HuH-7.5 (cell line): ENCODE data around the gene GPR39.

ENCODE experiments used
- DNase-seq: peaks from one replicate; pipeline ENCODE4 v3.0.0; 2011; ENCODE audit warnings: low spot score

Gene GPR39

DNA sequence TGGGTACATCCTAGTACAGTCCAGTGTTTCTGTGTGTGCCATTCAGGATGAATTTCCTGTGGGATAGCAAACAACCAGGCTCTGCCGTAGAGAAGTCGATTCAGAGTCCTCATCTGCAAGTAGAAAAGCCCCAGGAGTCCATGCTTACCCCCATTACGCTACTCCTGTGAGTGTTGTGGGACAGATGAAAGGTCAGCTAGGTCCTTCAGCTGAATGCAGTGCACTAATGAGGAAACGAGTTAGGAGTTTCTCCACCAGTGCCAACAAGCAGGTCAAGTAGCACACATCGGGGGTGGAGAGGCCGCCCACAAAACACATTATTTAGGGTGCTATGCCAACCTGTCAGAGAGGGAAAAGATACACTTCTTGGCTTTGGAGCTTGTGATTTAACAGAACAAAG, 2.5 kb upstream of the GPR39 start:
- no peak for DNase-seq

DNA sequence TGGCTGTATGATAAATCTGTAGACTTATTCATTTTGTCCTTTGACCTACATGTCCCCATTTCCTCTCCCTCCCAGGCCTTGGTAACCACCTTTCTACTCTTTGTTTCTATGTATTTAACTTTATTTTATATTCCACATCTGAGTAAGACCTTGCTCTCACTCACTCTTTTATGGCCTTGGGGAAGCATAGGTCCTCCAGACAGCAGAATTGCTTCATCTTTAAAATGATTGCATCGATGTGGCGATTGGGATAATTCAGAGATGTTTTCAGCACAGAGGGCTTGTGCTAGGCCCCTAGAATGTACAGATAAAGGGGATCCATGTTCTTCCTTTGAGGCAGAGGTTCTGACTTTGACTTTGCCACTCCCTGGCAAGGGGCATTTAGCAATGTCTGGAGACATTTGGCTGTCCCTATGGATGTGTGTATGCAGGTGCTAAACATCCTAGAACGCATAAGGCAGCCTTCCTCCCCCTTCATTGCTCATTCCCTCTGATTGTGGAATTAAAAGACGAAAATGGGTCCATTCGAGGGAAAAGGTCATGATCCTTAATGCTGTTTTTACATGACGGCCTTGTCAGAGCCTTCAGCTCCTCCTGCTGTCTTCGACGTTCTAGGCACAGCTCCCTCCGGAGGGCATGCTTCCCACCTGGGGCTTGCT, 1.2 kb upstream of the GPR39 start:
- DNase-seq = no peak

DNA sequence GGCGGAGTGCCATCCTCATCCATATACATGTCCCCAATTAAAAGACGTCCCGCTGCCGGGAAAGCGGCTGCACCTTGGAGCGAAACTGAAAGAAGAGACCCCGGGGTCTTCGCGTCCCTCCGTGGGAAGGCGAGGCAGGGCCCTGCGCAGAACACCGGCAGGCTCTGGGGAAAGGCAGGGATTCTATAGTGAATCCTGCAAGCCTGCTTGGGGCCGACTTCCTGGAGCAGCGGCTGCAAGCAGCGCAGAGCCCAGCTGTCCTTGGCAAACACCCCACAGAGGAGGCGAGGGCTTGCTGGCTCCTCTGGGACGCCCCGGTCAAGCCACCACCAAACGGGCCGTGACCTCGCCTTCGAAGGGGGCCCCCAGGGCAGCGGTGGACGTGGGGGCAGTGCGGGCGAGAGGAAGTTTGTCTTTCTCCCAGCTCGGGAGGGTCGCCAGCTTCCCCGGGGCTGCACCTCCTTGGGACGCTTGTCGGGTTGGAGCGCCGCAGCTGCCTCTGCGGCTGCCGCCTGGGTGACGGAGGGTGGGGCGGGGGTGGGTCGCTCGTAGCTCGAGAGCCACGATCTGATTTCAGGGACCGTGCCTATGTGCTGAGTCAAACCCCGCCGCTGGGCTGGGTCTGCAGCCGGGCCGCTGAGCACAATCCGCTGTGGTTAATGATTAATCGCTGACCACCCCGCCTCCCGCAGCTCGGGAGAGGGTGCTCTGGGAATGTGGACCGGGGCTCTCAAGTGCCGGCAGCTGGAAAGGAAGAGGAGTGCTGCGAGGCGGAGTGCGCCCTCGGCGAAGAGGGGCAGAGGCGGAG, 486 bp upstream of the GPR39 start:
- DNase-seq = peak; percentile 82

DNA sequence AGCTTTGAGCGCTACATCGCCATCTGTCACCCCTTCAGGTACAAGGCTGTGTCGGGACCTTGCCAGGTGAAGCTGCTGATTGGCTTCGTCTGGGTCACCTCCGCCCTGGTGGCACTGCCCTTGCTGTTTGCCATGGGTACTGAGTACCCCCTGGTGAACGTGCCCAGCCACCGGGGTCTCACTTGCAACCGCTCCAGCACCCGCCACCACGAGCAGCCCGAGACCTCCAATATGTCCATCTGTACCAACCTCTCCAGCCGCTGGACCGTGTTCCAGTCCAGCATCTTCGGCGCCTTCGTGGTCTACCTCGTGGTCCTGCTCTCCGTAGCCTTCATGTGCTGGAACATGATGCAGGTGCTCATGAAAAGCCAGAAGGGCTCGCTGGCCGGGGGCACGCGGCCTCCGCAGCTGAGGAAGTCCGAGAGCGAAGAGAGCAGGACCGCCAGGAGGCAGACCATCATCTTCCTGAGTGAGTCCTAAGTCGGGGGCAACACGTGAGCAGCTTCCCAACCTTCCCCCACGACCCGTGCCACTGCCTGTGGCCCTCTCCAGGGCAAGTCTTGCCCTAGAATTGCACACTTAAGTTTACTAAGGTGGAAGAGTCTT, 928 bp downstream of the GPR39 start:
- no peak for DNase-seq

DNA sequence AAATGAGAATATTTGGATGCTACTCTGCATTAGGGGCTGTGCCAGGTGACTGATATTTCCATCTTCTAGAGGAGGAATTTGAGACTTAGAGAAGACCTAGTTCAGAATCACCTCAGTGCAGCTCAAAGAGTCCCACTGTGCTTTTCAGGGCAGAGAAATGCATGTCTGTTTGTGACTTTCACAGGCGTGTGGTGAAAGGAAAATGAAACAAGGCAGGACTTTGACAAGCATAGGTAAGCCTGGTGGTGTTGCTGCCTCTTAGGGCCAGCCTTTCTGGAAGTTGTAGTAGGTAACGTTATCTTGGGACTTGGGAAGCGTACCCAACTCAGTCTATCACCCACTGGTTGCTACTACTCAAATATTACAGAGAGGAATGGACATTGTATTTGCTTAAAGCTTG, 2.6 kb downstream of the GPR39 start:
- no peak for DNase-seq

DNA sequence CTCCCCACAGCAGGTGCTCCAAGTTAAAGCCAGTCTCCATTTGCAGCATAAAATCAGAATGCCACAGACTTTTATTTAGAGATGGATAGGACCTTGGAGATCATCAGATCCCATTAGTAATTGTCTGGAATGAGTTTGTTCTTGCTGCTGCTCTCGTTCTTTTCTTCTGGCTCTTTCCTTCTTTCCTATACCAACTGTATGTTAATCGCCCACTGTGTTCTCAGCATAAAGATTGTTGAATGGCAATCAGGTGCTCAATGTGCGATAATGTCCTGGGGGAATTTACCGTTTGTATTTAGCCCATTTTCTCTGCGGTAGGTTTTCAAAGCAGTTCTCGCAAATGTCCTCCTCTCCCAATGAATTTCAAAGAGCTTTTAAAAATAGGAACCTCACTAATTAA, 3.3 kb downstream of the GPR39 start:
- no peak for DNase-seq

DNA sequence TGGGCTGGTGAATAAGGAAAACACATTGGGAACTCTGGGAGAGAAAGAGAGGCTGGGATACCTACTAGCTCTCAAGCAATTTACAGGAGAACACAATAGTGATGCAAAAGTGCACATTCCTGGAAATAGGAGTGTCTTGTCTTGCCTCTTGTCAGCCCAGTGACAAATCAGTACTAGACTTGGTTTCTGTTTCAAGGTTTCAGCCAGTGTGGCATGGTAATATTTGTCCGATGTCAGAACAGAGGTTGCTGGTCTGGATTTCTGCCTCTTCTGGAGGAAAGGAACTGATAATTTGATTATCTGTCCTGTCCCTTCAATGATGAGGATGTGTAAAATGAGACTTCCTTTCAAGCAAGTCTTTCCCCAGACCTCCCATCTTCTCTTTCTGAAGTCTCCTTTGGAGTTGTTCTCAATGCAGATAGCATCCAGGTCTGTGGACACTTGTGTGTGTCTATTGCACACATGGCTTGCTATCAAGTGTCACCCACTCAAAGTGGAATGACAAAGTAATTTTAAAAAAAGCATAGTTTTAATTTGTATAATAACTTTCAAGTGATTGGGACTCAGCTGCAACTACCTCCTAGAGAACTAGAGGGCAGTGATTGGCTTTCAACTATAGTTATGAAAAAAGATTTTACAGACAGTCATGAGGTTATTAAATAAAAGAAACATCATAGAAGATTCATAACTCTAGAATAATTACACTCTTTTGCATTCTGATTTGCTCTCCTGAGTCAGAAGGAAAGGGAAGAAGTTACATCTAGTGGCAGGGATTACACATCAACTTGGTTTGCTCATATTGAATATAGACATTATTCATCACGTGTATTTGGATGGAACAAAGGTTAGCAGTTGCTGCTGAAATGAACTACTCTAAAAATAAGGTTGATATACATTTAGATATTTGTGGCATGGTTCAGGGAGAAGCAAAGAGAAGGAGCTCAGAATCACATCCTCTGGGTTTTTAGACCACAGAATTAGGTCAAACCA, 4.5 kb downstream of the GPR39 start:
- no peak for DNase-seq

DNA sequence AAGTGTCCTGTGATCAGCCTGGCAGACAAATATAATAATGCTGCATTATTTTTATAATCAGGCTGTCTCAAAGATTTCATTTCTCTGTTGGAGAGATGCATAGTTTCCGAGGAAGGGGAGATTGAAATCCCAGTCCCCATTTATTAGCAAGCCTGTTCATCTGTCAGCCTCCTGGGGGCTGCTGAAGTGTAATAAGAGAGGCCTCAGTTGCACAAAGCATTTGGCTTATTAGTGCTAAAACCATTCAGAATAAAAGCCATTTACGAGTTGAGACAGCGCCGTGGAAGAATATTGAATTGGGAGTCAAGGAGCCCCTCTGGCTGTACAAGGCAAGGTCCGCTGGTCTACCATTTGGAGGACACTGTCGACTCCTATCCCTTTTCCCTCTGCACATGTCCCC, 6.1 kb downstream of the GPR39 start:
- no peak for DNase-seq

DNA sequence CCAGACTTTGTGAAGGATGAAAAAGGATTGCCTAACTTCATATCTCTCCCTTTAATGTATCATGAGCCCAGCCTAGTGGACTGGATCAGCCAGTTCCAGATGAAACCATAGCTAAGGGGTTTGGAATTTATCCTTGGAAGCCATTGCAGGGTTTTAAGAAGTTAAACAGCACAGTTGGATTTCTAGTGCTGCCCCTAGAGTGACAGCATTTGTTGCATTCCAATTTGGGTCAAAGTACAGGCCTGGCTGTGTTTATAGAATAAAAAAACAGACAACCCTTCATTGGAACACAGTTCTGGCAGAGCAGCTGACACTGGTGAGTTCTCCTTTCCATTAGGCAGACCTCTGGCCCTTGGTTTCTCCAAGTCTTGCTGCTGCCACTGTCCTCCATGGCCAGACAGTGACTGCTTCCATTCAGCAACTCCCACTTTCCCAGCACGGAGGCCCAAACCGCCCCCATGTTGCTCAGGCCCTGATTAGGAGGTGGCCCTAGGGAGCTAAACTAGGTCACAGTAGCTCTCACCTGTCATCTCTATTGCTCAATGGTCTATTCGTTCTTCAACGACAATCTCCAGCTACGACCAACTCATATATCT, 8.0 kb downstream of the GPR39 start:
- DNase-seq = no peak

DNA sequence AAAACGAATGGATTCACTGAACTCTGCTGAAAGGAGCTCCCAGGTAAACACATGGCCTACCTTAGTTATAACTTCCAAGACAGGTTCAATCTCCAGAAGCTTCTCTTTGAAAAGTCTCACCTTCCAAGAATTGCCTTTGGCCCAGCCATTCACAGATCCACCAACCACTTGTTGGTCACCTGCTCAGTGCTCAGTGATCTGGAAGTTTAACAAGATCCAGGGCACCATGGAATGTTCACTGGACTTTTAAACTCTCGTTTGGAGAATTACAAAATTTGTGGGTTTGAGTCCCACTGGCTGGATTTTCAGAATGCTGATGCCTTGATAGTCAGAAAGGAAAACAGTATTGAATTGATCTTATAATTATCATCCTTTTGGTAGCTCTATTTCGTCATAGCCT, 9.4 kb downstream of the GPR39 start:
- DNase-seq = no peak

DNA sequence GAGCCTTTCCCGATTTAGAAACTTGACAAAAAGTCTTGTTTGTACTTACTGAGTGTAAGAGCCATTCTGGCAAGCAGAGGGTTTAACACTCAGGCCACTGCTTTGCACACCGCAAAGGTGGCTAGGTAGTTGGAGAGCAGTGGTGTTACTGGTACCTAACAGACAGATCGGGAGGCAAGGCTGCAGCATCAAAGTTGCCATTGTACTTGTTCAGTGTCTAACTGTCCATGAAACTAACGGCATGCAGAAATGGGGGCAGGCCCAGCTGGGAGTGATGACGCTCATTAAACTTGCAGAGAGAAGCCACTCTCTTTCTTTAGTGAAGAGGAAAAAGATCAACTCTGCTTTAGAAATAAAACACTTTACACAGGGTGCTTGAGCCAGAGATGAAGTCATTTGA, 10.1 kb downstream of the GPR39 start:
- DNase-seq = no peak

DNA sequence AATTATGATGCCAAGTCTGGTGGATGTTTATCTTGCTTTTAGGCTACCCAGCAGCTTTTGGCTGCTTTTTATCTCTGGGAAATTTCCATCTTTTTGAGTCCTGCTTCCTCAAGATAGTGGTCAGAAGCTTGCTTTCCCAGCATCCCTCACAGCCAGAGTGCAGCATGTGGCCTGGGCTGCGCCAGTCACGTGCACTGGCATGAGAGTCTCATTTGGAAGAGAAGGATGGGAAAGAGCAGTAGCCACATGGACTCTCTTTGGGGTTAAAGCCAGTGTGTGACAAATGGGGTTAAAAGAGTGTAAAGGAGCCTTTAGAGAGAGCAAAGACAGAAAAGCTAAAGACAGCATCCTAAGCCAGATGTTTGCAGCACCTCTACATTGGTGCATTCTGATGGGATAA, 12.7 kb downstream of the GPR39 start:
- DNase-seq = no peak

DNA sequence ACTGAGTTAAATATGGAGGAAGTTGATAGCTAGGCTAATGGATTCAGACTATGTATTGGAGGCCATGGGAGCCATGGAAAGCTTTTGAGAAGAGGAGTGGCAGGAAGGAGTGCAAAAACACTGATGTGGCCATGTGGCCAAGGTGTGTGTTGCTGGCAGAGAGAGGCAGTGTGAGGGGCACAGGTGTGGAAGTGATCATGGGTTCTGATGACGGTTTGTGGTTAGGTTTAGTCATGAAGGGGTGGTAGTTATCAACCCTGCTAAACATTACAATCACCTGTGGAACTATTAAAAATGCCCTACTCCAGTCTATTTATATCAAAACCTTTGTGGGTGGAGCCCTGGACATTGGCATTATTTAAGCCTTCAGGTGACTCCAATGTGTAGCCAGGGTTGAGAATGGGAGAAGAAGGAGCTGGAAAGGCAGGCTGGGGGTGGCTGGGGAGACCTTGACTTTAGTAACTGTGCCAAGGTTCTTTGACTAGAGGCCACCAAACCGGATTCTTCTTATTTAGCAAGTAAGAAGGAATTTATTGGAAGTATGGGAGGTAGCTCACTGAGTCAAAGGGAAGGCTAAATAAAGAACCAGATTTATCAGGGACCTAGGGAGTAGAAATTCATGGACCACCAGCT, 13.5 kb downstream of the GPR39 start:
- DNase-seq = no peak

DNA sequence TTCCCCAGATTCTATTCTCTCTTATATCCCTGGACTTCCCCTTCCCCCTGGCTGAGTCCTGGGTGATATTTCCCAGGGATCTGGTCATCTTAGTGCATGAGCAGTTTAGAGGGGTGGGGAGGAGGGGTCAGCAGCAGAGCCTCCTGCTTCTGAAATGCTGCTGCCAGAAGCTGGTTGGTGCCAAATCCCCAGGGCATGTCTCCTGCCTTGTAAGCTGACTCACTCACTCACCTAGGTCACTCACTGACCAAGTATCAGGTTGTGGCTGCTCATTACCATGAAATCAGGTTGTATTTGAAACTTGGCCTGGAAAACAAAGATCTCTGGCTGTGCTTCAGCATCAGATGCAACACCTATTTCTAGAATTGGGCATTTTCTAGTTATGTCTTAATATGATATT, 14.3 kb downstream of the GPR39 start:
- DNase-seq = no peak

DNA sequence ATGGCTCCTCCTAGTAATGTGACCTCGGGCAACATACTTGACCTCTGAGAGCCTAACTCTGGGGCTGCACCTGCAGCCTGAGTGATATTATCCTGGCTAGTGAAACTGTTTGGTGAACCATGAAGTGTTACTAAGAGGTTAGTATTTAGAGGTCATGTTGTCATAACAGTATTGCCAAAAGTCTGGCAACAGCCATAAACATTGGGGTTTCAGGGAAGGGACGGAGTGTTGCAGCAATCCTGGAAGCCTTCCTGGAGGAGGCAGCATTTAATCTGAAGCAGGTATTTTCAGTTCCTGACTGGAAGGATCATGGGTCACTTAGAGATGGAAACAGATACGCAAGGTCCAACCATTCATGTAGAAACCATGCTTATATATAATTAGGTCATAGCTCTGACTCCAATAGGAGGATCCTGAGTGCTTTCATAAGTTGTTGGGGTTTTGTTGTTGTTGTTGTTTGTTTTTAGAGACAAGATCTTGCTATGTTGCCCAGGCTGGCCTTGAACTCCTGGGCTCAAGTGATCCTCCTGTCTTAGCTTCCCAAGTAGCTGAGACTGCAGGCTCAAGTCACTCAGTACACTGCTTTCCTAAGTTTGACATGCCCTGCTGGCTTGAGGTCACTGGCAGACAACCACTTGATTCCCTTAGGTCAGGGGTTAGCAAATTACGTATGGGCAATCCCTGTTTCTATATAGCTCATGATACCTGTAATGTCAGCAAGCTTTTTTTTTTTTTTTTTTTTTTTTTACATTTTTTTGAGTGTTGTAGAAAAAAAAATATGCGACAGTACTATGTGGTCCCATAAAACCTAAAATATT, 21.5 kb downstream of the GPR39 start:
- DNase-seq = no peak

DNA sequence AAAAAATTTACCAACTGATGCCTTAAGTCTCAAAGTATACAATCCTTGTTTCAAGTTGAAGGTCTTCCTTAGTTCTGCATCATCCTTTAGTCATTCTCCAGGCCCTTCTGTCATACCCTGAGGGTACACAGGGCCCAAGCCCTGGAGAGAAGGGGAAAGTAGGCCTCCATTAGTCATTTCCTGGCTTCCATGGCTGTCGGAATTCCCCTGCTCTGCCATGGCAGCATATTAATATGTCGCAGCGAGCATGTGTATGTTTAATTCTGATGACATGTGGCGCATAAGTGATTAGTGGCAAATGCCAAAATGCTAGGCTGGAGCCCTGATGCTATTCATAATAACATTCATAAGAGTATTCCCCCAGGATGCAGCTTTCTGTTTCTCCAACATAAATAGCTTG, 22.1 kb downstream of the GPR39 start:
- no peak for DNase-seq

DNA sequence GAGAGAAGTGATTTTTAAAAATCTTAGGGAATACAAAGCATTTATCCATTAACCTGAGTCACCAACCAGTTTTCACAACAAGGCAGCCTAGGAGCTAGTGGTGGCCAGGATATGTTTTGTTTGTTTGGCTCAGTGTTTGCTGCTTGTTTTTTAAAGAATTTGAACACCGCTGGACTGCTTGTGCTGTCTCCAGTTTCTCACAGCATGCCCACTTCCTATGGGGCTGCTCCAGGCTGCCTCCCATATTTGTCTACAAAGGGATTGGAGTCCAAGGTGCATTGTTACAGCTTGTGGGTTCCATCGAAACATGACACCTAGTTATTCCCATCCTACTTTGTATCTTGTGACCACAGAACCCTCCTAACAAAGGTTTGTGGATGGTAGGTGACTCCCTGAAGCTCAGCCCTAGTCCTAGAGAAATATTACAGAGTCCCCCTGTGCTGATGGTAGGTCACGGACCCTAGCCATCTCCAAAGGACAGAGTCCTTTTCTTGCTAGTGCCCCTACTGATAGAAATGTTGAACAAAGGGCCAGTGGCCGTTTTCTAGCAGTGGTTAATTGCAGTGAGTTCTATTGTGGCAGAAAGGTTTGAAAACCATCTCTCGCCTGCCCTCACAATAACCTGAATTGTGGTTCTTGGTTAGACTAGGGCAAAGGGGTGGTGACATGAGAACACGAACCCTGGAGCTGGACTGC, 23.2 kb downstream of the GPR39 start:
- no peak for DNase-seq

DNA sequence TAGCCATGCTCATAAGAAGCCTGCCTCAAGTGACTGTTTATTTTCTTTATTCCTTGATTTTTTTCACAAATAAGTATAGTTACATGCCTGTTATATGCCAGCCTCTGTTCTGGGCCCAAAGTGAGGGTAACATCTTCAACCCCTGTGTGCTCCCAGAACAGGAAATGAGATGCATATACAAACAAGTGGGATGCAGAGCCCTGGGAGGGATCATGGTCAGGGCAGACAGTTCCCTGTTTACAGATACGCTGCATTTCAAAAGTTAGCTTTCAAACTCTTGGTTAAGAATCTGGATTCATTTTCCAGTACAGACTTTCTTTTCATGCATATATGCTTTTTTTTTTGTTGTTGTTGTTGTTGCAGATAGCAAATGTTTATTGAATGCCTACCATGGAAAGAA, 24.4 kb downstream of the GPR39 start:
- no peak for DNase-seq

DNA sequence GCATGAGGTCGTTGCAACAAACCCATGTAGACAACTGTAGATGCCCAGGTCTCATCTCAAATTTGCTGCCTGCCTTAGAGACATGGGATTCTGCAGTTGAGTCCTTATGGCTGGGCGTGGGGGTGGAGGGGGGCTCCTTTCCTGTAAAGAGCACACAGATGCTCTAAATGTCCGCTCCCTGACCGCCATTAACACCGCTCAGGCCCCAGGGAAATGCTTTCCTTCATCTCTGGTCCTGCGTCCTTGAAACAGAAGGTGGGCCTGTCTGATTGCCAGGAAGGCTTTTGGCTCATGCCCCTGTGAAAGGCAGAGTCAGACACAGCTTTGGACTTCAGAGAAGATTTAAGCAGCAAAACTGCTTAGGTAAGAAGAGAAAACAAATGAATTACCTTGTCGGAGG, 25.7 kb downstream of the GPR39 start:
- DNase-seq = no peak

DNA sequence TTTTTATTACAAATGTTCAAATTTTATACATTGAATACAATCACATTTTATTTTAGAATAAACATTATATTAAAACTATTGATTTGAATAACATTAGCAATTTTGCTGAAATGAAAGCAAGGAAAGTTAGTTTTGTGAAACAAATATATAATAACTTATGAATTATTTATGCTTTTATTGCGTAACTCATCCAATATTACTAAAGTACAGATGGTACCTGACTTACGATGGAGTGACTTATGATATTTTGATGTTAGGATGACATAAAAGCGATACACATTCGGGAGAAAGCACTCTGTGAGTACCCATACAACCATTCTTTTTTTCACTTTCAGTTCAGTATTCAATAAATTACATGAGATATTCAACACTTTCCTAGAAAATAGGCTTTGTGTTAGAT, 26.5 kb downstream of the GPR39 start:
- no peak for DNase-seq
